ENCODE measurements around the gene USP33. TPM values are rescaled to one million over a fixed set of nuclear protein-coding genes. Genes with fewer than 3 reads are reported as not detected.

Gene USP33
- polyA plus RNA-seq, 1 donor from 2014 or later: 267 TPM

DNA sequence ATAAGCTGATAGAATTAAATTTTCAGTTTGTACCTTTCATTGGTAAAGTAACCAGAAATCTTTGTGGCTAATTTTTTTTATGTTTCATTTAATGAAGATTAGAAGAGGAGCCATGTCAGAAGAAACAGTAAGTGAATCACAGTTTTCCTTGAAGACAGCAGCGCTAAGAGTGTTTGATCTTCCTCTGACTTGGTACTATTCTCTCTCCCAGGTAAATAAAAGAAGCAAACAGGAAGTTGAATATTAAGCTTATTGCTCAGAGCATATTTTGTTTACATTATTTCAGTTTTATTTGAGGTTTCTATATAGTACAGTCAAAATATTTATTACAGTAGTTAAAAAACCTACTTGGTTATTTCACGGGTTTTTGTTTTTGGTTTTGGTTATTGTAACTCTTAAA is 23.5 kb upstream of the USP33 start:
- no peaks in the 10 kb centered on the region for H3K36me3 ChIP-seq (ENCODE audit: insufficient read depth, low read length)
- H3K9ac ChIP-seq (ENCODE audit: low read length): no peak overlapping the region
- no peaks in the 10 kb centered on the region for H3F3A ChIP-seq (ENCODE audit: insufficient read depth, low read length, poor library complexity, severe bottlenecking)
- H3K79me2 ChIP-seq (replicated peaks; ENCODE audit: insufficient read depth, low read length): peaks cover 34% of the 10 kb centered on the region
- no peak overlapping the region for H2AFZ ChIP-seq (ENCODE audit: low read depth, low read length)
- no peak overlapping the region for H3K27ac ChIP-seq (ENCODE audit: low read length)
- H3K27me3 ChIP-seq (ENCODE audit: insufficient read depth, low read depth, low read length): no peaks in the 10 kb centered on the region
- no peaks in the 10 kb centered on the region for H4K20me1 ChIP-seq (ENCODE audit: insufficient read depth)
- H3K9me3 ChIP-seq (ENCODE audit: low read length): no peaks in the 10 kb centered on the region
- H3K4me3 ChIP-seq (ENCODE audit: low read length): no peak overlapping the region
- no peaks in the 10 kb centered on the region for H3K9me2 ChIP-seq (ENCODE audit: insufficient read depth, low read length)
- TF ChIP-seq POLR2AphosphoS5 (IDR thresholded peaks at IDR 0.05): no peak
- TF ChIP-seq, protein P1, sequence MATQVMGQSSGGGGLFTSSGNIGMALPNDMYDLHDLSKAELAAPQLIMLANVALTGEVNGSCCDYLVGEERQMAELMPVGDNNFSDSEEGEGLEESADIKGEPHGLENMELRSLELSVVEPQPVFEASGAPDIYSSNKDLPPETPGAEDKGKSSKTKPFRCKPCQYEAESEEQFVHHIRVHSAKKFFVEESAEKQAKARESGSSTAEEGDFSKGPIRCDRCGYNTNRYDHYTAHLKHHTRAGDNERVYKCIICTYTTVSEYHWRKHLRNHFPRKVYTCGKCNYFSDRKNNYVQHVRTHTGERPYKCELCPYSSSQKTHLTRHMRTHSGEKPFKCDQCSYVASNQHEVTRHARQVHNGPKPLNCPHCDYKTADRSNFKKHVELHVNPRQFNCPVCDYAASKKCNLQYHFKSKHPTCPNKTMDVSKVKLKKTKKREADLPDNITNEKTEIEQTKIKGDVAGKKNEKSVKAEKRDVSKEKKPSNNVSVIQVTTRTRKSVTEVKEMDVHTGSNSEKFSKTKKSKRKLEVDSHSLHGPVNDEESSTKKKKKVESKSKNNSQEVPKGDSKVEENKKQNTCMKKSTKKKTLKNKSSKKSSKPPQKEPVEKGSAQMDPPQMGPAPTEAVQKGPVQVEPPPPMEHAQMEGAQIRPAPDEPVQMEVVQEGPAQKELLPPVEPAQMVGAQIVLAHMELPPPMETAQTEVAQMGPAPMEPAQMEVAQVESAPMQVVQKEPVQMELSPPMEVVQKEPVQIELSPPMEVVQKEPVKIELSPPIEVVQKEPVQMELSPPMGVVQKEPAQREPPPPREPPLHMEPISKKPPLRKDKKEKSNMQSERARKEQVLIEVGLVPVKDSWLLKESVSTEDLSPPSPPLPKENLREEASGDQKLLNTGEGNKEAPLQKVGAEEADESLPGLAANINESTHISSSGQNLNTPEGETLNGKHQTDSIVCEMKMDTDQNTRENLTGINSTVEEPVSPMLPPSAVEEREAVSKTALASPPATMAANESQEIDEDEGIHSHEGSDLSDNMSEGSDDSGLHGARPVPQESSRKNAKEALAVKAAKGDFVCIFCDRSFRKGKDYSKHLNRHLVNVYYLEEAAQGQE (IDR thresholded peaks at IDR 0.05; ENCODE audit: borderline replicate concordance): no peak
- TF ChIP-seq SMC3 (conservative IDR thresholded peaks at IDR 0.05; ENCODE audit: poor library complexity): no peak
- TF ChIP-seq MXI1 (conservative IDR thresholded peaks at IDR 0.05; ENCODE audit: poor library complexity, severe bottlenecking): no peak
- TF ChIP-seq RAD21 (conservative IDR thresholded peaks at IDR 0.05): no peak
- no peak for TF ChIP-seq TAF1 (IDR thresholded peaks at IDR 0.05; ENCODE audit: low read depth)
- TF ChIP-seq, protein P2, sequence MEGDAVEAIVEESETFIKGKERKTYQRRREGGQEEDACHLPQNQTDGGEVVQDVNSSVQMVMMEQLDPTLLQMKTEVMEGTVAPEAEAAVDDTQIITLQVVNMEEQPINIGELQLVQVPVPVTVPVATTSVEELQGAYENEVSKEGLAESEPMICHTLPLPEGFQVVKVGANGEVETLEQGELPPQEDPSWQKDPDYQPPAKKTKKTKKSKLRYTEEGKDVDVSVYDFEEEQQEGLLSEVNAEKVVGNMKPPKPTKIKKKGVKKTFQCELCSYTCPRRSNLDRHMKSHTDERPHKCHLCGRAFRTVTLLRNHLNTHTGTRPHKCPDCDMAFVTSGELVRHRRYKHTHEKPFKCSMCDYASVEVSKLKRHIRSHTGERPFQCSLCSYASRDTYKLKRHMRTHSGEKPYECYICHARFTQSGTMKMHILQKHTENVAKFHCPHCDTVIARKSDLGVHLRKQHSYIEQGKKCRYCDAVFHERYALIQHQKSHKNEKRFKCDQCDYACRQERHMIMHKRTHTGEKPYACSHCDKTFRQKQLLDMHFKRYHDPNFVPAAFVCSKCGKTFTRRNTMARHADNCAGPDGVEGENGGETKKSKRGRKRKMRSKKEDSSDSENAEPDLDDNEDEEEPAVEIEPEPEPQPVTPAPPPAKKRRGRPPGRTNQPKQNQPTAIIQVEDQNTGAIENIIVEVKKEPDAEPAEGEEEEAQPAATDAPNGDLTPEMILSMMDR (IDR thresholded peaks at IDR 0.05; ENCODE audit: poor library complexity, severe bottlenecking): no peak
- TF ChIP-seq EP300 (conservative IDR thresholded peaks at IDR 0.05; ENCODE audit: poor library complexity, severe bottlenecking): no peak
- TF ChIP-seq EZH2 (IDR thresholded peaks at IDR 0.05; ENCODE audit: borderline replicate concordance, insufficient read depth, low read length, poor library complexity, severe bottlenecking): no peak
- H3K4me2 ChIP-seq (ENCODE audit: low read length): no peak overlapping the region

DNA sequence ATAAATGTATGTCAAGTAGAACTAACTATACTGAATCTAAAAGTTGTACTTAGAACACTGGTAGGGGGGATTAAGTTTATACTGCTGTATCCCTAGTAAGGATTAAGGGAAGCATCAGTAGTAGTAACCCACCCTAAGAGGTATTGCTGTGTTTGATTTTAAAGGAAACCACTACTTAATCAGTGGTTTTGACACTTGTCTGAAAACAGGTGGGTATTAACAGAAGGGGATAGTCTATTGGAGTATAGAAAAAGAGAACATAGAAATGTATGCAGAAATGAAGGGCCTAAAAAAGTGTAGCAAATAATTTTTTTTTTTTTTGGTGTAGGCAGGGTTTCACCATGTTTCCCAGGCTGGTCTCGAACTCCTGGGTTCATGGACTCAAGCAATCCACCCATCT is 22.0 kb upstream of the USP33 start:
- Histone ChIP-seq H3F3A (ENCODE audit: insufficient read depth, low read length, poor library complexity, severe bottlenecking) (no peaks in the 10 kb centered on the region), H3K27ac (ENCODE audit: low read length) (no peak overlapping the region), H3K79me2 (replicated peaks; ENCODE audit: insufficient read depth, low read length) (peaks cover 34% of the 10 kb centered on the region), H2AFZ (ENCODE audit: low read depth, low read length) (no peak overlapping the region), H3K4me3 (ENCODE audit: low read length) (peak overlapping the region; percentile 86), H3K4me2 (ENCODE audit: low read length) (no peak overlapping the region), H3K27me3 (ENCODE audit: insufficient read depth, low read depth, low read length) (no peaks in the 10 kb centered on the region), H3K9me2 (ENCODE audit: insufficient read depth, low read length) (no peaks in the 10 kb centered on the region), H3K9ac (ENCODE audit: low read length) (no peak overlapping the region), H3K36me3 (ENCODE audit: insufficient read depth, low read length) (no peaks in the 10 kb centered on the region), H4K20me1 (ENCODE audit: insufficient read depth) (no peaks in the 10 kb centered on the region), H3K9me3 (ENCODE audit: low read length) (no peaks in the 10 kb centered on the region)
- TF ChIP-seq POLR2AphosphoS5 (IDR thresholded peaks at IDR 0.05) (no peak), TAF1 (IDR thresholded peaks at IDR 0.05; ENCODE audit: low read depth) (no peak), RAD21 (conservative IDR thresholded peaks at IDR 0.05) (no peak), SMC3 (conservative IDR thresholded peaks at IDR 0.05; ENCODE audit: poor library complexity) (no peak), EZH2 (IDR thresholded peaks at IDR 0.05; ENCODE audit: borderline replicate concordance, insufficient read depth, low read length, poor library complexity, severe bottlenecking) (no peak), MXI1 (conservative IDR thresholded peaks at IDR 0.05; ENCODE audit: poor library complexity, severe bottlenecking) (no peak)
- TF ChIP-seq, protein P2 (IDR thresholded peaks at IDR 0.05; ENCODE audit: poor library complexity, severe bottlenecking): no peak

Measured in neural cell (in vitro differentiated cells).